Activated CD4-positive, alpha-beta T cell treated with anti-CD3 and anti-CD28 coated beads, Interleukin-2, amount 10 ng/mL, durations not matched to agents 7 days and 5 days (primary cell): ENCODE data around the gene GRK4. TPM values are rescaled to one million over a fixed set of nuclear protein-coding genes. Genes with fewer than 3 reads are reported as not detected.
"Not testable (repeated sequence)": the region's sequence is repeated elsewhere in the genome, so short reads cannot be mapped to it uniquely, and the experiment has no call there.

Experiments used
- CTCF ChIA-PET: fragments of 350-600 bp; sonication (Branson Sonifier 250); formaldehyde crosslinking; loops from one replicate; lab custom pipeline; 2021; ENCODE audit warnings: antibody characterized with exemption; lab: Charles Lee
- POLR2A ChIA-PET: fragments of 350-600 bp; sonication (Branson Sonifier 250); formaldehyde crosslinking; loops from one replicate; lab custom pipeline; 2021; ENCODE audit warnings: antibody characterized with exemption; lab: Charles Lee
- DNase-seq: peaks from one replicate; pipeline ENCODE4 v3.0.0-alpha.2; 2020
- H3K27ac Mint-ChIP-seq: one replicate; pipeline ENCODE4 v1.8.0; 2021; ENCODE audit warnings: mild to moderate bottlenecking, moderate library complexity, mixed read lengths
- H3K27me3 Mint-ChIP-seq: one replicate; pipeline ENCODE4 v1.8.0; 2021; ENCODE audit warnings: mixed read lengths
- H3K36me3 Mint-ChIP-seq: one replicate; pipeline ENCODE4 v1.8.0; 2021; ENCODE audit warnings: low read depth, mixed read lengths
- H3K4me1 Mint-ChIP-seq: one replicate; pipeline ENCODE4 v1.8.0; 2021; ENCODE audit warnings: mixed read lengths
- H3K4me3 Mint-ChIP-seq: one replicate; pipeline ENCODE4 v1.8.0; 2021; ENCODE audit warnings: mild to moderate bottlenecking, moderate library complexity, mixed read lengths
- H3K9me3 Mint-ChIP-seq: one replicate; pipeline ENCODE4 v1.8.0; 2021; ENCODE audit warnings: mixed read lengths
- total RNA-seq, 2 experiments: library from RNA; stranded (reverse); gene quantifications; one replicate each; pipeline ENCODE4 v1.2.3, GENCODE V29; 2021

Gene GRK4
- 1 to 10 TPM; 2.5 to 5.2 TPM for total RNA-seq

DNA sequence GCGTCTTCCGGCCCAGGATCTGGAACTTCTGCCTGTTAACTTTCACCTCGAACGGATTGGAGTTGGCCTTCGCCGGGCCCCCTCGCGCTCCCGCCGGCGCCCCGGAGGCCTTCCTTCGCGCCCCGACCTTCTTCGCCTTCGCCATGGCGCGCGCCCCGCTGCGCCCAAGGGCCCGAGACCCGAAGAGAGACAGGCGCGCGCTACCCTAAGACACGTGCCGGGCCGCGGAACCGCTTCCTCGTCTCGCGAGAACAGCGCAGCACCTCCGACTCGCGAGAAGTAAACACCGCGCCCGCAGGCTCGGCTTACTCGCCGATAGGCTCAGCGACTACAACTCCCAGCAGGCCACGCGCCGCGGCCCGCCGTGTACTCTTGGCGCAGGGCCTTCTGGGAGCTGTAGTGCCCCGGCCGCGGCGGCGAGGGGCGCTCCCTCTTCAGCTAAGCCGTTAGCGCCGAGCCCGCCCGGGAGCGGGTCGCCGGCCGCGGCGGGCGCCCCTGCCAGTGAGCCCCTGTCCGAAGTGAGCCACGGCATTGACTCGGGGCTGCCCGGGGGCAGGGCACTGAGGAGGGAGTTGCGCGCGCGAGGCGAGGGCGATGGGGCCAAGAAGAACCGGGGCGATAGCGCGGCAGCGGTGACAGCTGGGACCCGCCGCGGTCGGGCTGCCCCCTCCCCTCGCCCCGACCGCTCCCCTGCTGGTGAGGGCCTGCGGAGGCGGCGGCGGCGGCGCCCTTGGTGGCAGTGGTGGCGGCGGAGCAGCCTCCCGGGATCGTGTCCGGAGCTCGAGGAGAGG, at the start of gene GRK4, which contains the start of gene NOP14:
GRK4 (plus strand) TSS at position 397 of the 791 bp plus-strand sequence. CDS start 500 bp downstream, outside the sequence.
NOP14 (minus strand) TSS at position 232 of the 791 bp plus-strand sequence; CDS start at position 145, 87 bp downstream.
- DNase-seq = peak; percentile 98
- Mint-ChIP-seq H3K36me3 (peaks cover 18% of the 10 kb centered on the region), H3K27me3 (peaks cover 3% of the 10 kb centered on the region), H3K4me1 (peaks cover 35% of the 10 kb centered on the region), H3K4me3 (peak within 1 kb of the TSS; percentile 81), H3K9me3 (no peaks in the 10 kb centered on the region), H3K27ac (peak within 1 kb of the TSS; percentile 83)
- CTCF ChIA-PET = interaction anchor here (0.6 to 2.2 kb wide), 20 partner anchors 7 to 429 kb away, joined by 3 to 10 read pairs (median 4); no protein-coding TSS in a partner anchor
- POLR2A ChIA-PET = interaction anchor here (0.7 kb wide), 1 partner anchor 179 kb away, joined by 7 read pairs; no protein-coding TSS in a partner anchor

GRCh38 chr4:2914256-2915126, 48.9 kb upstream of the GRK4 start:
- H3K4me3 Mint-ChIP-seq = no peak overlapping the region
- ChIA-PET POLR2A (no interaction called here), CTCF (interaction anchor here (1.0 to 1.3 kb wide), 2 partner anchors 21 to 168 kb away, joined by 3 to 4 read pairs; no protein-coding TSS in a partner anchor)
- no peak for DNase-seq
- H3K9me3 Mint-ChIP-seq = no peaks in the 10 kb centered on the region
- H3K27me3 Mint-ChIP-seq = no peaks in the 10 kb centered on the region
- peaks cover 16% of the 10 kb centered on the region for H3K4me1 Mint-ChIP-seq
- peak overlapping the region; percentile 16 for H3K27ac Mint-ChIP-seq
- peaks cover 62% of the 10 kb centered on the region for H3K36me3 Mint-ChIP-seq

GRCh38 chr4:2915789-2916188, 47.6 kb upstream of the GRK4 start:
- ChIA-PET POLR2A (no interaction called here), CTCF (no interaction called here)
- Mint-ChIP-seq H3K4me1 (peaks cover 25% of the 10 kb centered on the region), H3K27me3 (no peaks in the 10 kb centered on the region), H3K4me3 (no peak overlapping the region), H3K36me3 (peaks cover 68% of the 10 kb centered on the region), H3K27ac (no peak overlapping the region), H3K9me3 (peaks cover 4% of the 10 kb centered on the region)
- no peak for DNase-seq

GRCh38 chr4:2916696-2917095, 46.7 kb upstream of the GRK4 start:
- Mint-ChIP-seq H3K36me3 (peaks cover 71% of the 10 kb centered on the region), H3K4me1 (peaks cover 30% of the 10 kb centered on the region)
- DNase-seq, H3K4me3 Mint-ChIP-seq, H3K27ac Mint-ChIP-seq, H3K9me3 Mint-ChIP-seq, H3K27me3 Mint-ChIP-seq, CTCF ChIA-PET, POLR2A ChIA-PET: not testable (repeated sequence)

- CTCF ChIA-PET, H3K27me3 Mint-ChIP-seq, H3K4me3 Mint-ChIP-seq, H3K27ac Mint-ChIP-seq, POLR2A ChIA-PET, H3K9me3 Mint-ChIP-seq, DNase-seq: not testable (repeated sequence)
- Mint-ChIP-seq H3K36me3 (peaks cover 75% of the 10 kb centered on the region), H3K4me1 (peaks cover 47% of the 10 kb centered on the region)
These were observed 45.1 kb upstream of the GRK4 start for GRCh38 chr4:2918300-2918699.

GRCh38 chr4:2918714-2919113, 44.7 kb upstream of the GRK4 start:
- peaks cover 79% of the 10 kb centered on the region for H3K36me3 Mint-ChIP-seq
- H3K9me3 Mint-ChIP-seq, H3K27me3 Mint-ChIP-seq, H3K27ac Mint-ChIP-seq, POLR2A ChIA-PET, H3K4me3 Mint-ChIP-seq, DNase-seq: not testable (repeated sequence)
- peaks cover 49% of the 10 kb centered on the region for H3K4me1 Mint-ChIP-seq
- CTCF ChIA-PET = interaction anchor here (1.4 kb wide), 1 partner anchor 27 kb away, joined by 3 read pairs; no protein-coding TSS in a partner anchor

- Mint-ChIP-seq H3K4me1 (peaks cover 42% of the 10 kb centered on the region), H3K36me3 (peaks cover 67% of the 10 kb centered on the region), H3K27ac (peak overlapping the region; percentile 85)
- H3K4me3 Mint-ChIP-seq, H3K27me3 Mint-ChIP-seq, H3K9me3 Mint-ChIP-seq, POLR2A ChIA-PET: not testable (repeated sequence)
- CTCF ChIA-PET = interaction anchor here (1.2 to 1.4 kb wide), 2 partner anchors 10 to 32 kb away, joined by 3 to 4 read pairs; no protein-coding TSS in a partner anchor
- peak; percentile 54 for DNase-seq
These were observed 40.8 kb upstream of the GRK4 start for GRCh38 chr4:2922453-2923101.

DNA sequence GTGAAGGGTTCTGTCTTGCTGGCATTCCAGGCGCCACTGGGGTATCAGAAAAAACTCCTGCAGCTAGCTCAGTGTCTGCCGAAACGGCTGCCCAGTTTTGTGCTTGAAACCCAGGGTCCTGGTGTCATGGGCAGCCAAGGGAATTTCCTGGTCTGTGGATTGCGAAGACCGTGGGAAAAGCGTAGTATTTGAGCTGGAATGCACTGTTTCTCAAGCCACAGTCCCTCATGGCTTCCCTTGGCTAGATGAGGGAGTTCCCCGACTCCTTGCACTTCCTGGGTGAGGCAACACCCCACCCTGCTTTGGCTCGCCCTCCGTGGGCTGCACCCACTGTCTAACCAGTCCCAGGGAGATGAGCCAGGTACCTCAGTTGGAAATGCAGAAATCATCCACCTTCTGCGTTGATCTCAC, 40.2 kb upstream of the GRK4 start:
- H3K4me1 Mint-ChIP-seq = peaks cover 39% of the 10 kb centered on the region
- H3K4me3 Mint-ChIP-seq = no peak overlapping the region
- peaks cover 67% of the 10 kb centered on the region for H3K36me3 Mint-ChIP-seq
- no peak for DNase-seq
- CTCF ChIA-PET = interaction anchor here (0.5 to 1.4 kb wide), 3 partner anchors 10 to 67 kb away, joined by 3 to 4 read pairs (median 3); no protein-coding TSS in a partner anchor
- H3K27me3 Mint-ChIP-seq = no peaks in the 10 kb centered on the region
- peak overlapping the region; percentile 85 for H3K27ac Mint-ChIP-seq
- POLR2A ChIA-PET = no interaction called here
- H3K9me3 Mint-ChIP-seq = peaks cover 4% of the 10 kb centered on the region

- CTCF ChIA-PET = interaction anchor here (0.5 to 1.4 kb wide), 3 partner anchors 30 to 160 kb away, joined by 3 read pairs; no protein-coding TSS in a partner anchor
- Mint-ChIP-seq H3K36me3 (peaks cover 63% of the 10 kb centered on the region), H3K9me3 (peaks cover 4% of the 10 kb centered on the region), H3K27ac (peak overlapping the region; percentile 85), H3K4me1 (peaks cover 37% of the 10 kb centered on the region), H3K4me3 (no peak overlapping the region), H3K27me3 (no peaks in the 10 kb centered on the region)
- POLR2A ChIA-PET = no interaction called here
- DNase-seq = no peak
These were observed 39.6 kb upstream of the GRK4 start for GRCh38 chr4:2923668-2924173.

GRCh38 chr4:2924286-2924685, 39.1 kb upstream of the GRK4 start:
- POLR2A ChIA-PET = no interaction called here
- no peaks in the 10 kb centered on the region for H3K27me3 Mint-ChIP-seq
- peaks cover 64% of the 10 kb centered on the region for H3K36me3 Mint-ChIP-seq
- peaks cover 4% of the 10 kb centered on the region for H3K9me3 Mint-ChIP-seq
- DNase-seq = no peak
- H3K27ac Mint-ChIP-seq = peak overlapping the region; percentile 64
- peaks cover 37% of the 10 kb centered on the region for H3K4me1 Mint-ChIP-seq
- CTCF ChIA-PET = interaction anchor here (0.6 to 1.1 kb wide), 2 partner anchors 65 to 161 kb away, joined by 3 read pairs; no protein-coding TSS in a partner anchor
- no peak overlapping the region for H3K4me3 Mint-ChIP-seq

DNA sequence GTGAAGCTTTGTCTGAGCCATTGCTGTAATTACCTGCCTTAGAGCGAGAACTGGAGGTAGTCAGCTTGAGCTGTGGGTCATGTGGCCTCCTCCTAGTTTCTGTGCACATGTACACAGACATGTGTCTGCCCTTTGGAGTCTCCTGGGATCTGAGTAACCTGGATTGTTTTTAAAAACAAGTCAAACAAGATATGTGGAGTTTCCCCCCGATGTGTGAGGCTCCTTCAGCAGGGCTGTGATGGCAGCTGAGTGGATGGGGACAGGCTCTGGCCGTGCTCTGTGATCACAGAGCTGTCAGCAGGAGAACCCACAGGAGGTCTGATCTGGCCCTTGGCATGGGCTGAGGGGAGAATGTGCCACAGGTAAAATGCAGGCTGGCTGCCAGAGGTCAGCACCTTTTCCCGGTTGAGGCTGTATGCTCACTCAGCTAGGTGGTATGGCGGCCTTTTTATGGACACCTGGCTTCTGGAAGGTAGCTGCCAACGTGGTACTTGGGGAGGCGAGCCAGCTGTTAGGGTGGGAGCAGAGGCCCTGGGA, 38.5 kb upstream of the GRK4 start:
- no peaks in the 10 kb centered on the region for H3K27me3 Mint-ChIP-seq
- H3K27ac Mint-ChIP-seq = peak overlapping the region; percentile 64
- POLR2A ChIA-PET = no interaction called here
- H3K9me3 Mint-ChIP-seq = peaks cover under 1% of the 10 kb centered on the region
- H3K4me1 Mint-ChIP-seq = peaks cover 36% of the 10 kb centered on the region
- H3K36me3 Mint-ChIP-seq = peaks cover 58% of the 10 kb centered on the region
- no peak for DNase-seq
- no peak overlapping the region for H3K4me3 Mint-ChIP-seq
- CTCF ChIA-PET = interaction anchor here (0.6 to 1.1 kb wide), 3 partner anchors 46 to 161 kb away, joined by 3 read pairs; no protein-coding TSS in a partner anchor
